WTC11 (cell line): ENCODE data around the gene STAM2. TPM values are rescaled to one million over a fixed set of nuclear protein-coding genes. Genes with fewer than 3 reads are reported as not detected.

Experiments used
- ATAC-seq: fragments of 200-7000 bp; cut with Tn5 transposase; 2 replicates; pipeline ENCODE4 v1.10.0; 2021; ENCODE audit warnings: mild to moderate bottlenecking, moderate library complexity
- CTCF ChIA-PET: fragments of 300-600 bp; sonication (Branson Sonifier 250); formaldehyde crosslinking; loops from one replicate; lab custom pipeline; 2021; ENCODE audit warnings: antibody characterized with exemption; lab: Charles Lee
- POLR2A ChIA-PET: fragments of 350-600 bp; sonication (Branson Sonifier 250); formaldehyde crosslinking; loops from one replicate; lab custom pipeline; 2021; ENCODE audit warnings: antibody characterized with exemption; lab: Charles Lee
- DNase-seq: peaks from one replicate; pipeline ENCODE4 v3.0.0; 2021; ENCODE audit warnings: low spot score
- H3K27ac Mint-ChIP-seq: 2 replicates; pipeline ENCODE4 v1.8.0; 2021; ENCODE audit warnings: mixed read lengths
- H3K27me3 Mint-ChIP-seq: 2 replicates; pipeline ENCODE4 v1.8.0; 2021; ENCODE audit warnings: low read depth, mild to moderate bottlenecking, moderate library complexity, mixed read lengths
- H3K36me3 Mint-ChIP-seq: 2 replicates; pipeline ENCODE4 v1.8.0; 2021; ENCODE audit warnings: mixed read lengths
- H3K4me1 Mint-ChIP-seq: 2 replicates; pipeline ENCODE4 v1.8.0; 2022; ENCODE audit warnings: mixed read lengths
- H3K4me3 Mint-ChIP-seq: 2 replicates; pipeline ENCODE4 v1.8.0; 2021; ENCODE audit warnings: mild to moderate bottlenecking, moderate library complexity, mixed read lengths
- H3K9me3 Mint-ChIP-seq: 2 replicates; pipeline ENCODE4 v1.8.0; 2021; ENCODE audit warnings: mixed read lengths
- ATF2 ChIP-seq: sonication (generic); formaldehyde crosslinking; IDR thresholded peaks from 2 replicates; pipeline ENCODE4 v1.8.1; 2022; ENCODE audit warnings: low read depth, missing genetic modification reagents, borderline replicate concordance
- ATF6 ChIP-seq: sonication (generic); formaldehyde crosslinking; IDR thresholded peaks from 2 replicates; pipeline ENCODE4 v1.8.1; 2023; ENCODE audit warnings: mild to moderate bottlenecking, missing genetic modification reagents
- GABPB1 ChIP-seq: sonication (generic); formaldehyde crosslinking; IDR thresholded peaks from 2 replicates; pipeline ENCODE4 v1.8.1; 2023; ENCODE audit warnings: mild to moderate bottlenecking, missing genetic modification reagents
- HMGXB4 ChIP-seq: sonication (generic); formaldehyde crosslinking; IDR thresholded peaks from 2 replicates; pipeline ENCODE4 v1.8.1; 2023; ENCODE audit warnings: mild to moderate bottlenecking, moderate library complexity, missing genetic modification reagents
- MXD4 ChIP-seq: fragments of 250-450 bp; sonication (Bioruptor Pico); IDR thresholded peaks from 2 replicates; pipeline ENCODE4 v1.8.0; 2021; ENCODE audit warnings: mild to moderate bottlenecking, moderate library complexity, borderline replicate concordance
- NR1H2 ChIP-seq: sonication (generic); formaldehyde crosslinking; IDR thresholded peaks from 2 replicates; pipeline ENCODE4 v1.9.0; 2021; ENCODE audit warnings: mild to moderate bottlenecking, moderate library complexity, missing genetic modification reagents
- PRDM15 ChIP-seq: sonication (generic); formaldehyde crosslinking; IDR thresholded peaks from 2 replicates; pipeline ENCODE4 v1.8.0; 2022; ENCODE audit warnings: missing genetic modification reagents
- RORB ChIP-seq: fragments of 250-450 bp; sonication (Bioruptor Pico); IDR thresholded peaks from 2 replicates; pipeline ENCODE4 v1.9.0; 2021; ENCODE audit warnings: mild to moderate bottlenecking
- SMAD3 ChIP-seq: sonication (generic); formaldehyde crosslinking; IDR thresholded peaks from 2 replicates; pipeline ENCODE4 v1.8.0; 2022; ENCODE audit warnings: missing genetic modification reagents, mild to moderate bottlenecking, borderline replicate concordance
- STAT6 ChIP-seq: sonication (generic); formaldehyde crosslinking; conservative IDR thresholded peaks from 2 replicates; pipeline ENCODE4 v1.8.1; 2023; ENCODE audit warnings: mild to moderate bottlenecking, low read depth, missing genetic modification reagents, moderate library complexity
- USF1 ChIP-seq: sonication (generic); formaldehyde crosslinking; IDR thresholded peaks from 2 replicates; pipeline ENCODE4 v1.8.0; 2022; ENCODE audit warnings: mild to moderate bottlenecking, missing genetic modification reagents
- USF2 ChIP-seq: sonication (generic); formaldehyde crosslinking; IDR thresholded peaks from 2 replicates; pipeline ENCODE4 v1.8.1; 2023; ENCODE audit warnings: mild to moderate bottlenecking, missing genetic modification reagents, moderate library complexity
- ZNF263 ChIP-seq: sonication (generic); formaldehyde crosslinking; IDR thresholded peaks from 2 replicates; pipeline ENCODE4 v1.8.1; 2022; ENCODE audit warnings: low read depth, mild to moderate bottlenecking, moderate library complexity, missing genetic modification reagents
- total RNA-seq: library from RNA; stranded (reverse); gene quantifications from 3 replicates; pipeline ENCODE4 v1.2.3, GENCODE V29; 2021

The STAM2 gene
- total RNA-seq, 1 experiment from 2014 or later: 9.0 TPM

- no peaks in the 10 kb centered on the region for H3K27me3 Mint-ChIP-seq
- no peak for TF ChIP-seq RORB (CRISPR knock-in tag)
- TF ChIP-seq GABPB1 (CRISPR knock-in tag): no peak
- TF ChIP-seq SMAD3 (CRISPR knock-in tag): no peak
- TF ChIP-seq HMGXB4 (CRISPR knock-in tag): no peak
- TF ChIP-seq STAT6: no peak
- TF ChIP-seq ZNF263 (CRISPR knock-in tag): no peak
- TF ChIP-seq USF2 (CRISPR knock-in tag): no peak
- no peak for TF ChIP-seq PRDM15 (CRISPR knock-in tag)
- TF ChIP-seq NR1H2 (CRISPR knock-in tag): no peak
- TF ChIP-seq ATF6 (CRISPR knock-in tag): no peak
- no peak for TF ChIP-seq USF1
- H3K36me3 Mint-ChIP-seq: no peaks in the 10 kb centered on the region
- no peak overlapping the region for H3K27ac Mint-ChIP-seq
- POLR2A ChIA-PET: no interaction called here
- CTCF ChIA-PET: no interaction called here
- H3K4me1 Mint-ChIP-seq: no peaks in the 10 kb centered on the region
- DNase-seq (no peak), ATAC-seq (no peak)
- H3K4me3 Mint-ChIP-seq: no peak overlapping the region
- no peaks in the 10 kb centered on the region for H3K9me3 Mint-ChIP-seq
These were observed 91.5 kb downstream of the STAM2 start for GRCh38 chr2:152084076-152084475.

GRCh38 chr2:152083202-152083875 is 92.2 kb downstream of the STAM2 start:
- ATAC-seq (no peak), DNase-seq (no peak)
- H3K9me3 Mint-ChIP-seq: no peaks in the 10 kb centered on the region
- H3K36me3 Mint-ChIP-seq: no peaks in the 10 kb centered on the region
- no peaks in the 10 kb centered on the region for H3K27me3 Mint-ChIP-seq
- no peak overlapping the region for H3K4me3 Mint-ChIP-seq
- TF ChIP-seq ATF2: no peak
- no peak for TF ChIP-seq MXD4
- H3K27ac Mint-ChIP-seq: no peak overlapping the region
- POLR2A ChIA-PET: no interaction called here
- H3K4me1 Mint-ChIP-seq: no peaks in the 10 kb centered on the region
- CTCF ChIA-PET: no interaction called here
